Liver (tissue), 9 donors: ENCODE data around the gene ST8SIA1. TPM values are rescaled to one million over a fixed set of nuclear protein-coding genes. Genes with fewer than 3 reads are reported as not detected.

Experiments used
- DNase-seq: peaks from one replicate; pipeline ENCODE4 v3.0.0-alpha.2; 2017; ENCODE audit warnings: low spot score
- H3K27ac ChIP-seq, 2 donors: one replicate each; pipeline ENCODE4 v1.7.0; 2013; ENCODE audit warnings: inconsistent platforms in 2 of 2, low read length in 2 of 2, control low read depth in 1 of 2, low read depth in 1 of 2, mild to moderate bottlenecking in 1 of 2
- H3K27me3 ChIP-seq, 4 donors: one replicate each; pipeline versions ENCODE4 v1.6.1 to v1.7.0; 2013; ENCODE audit warnings: low read length in 3 of 4, inconsistent platforms in 1 of 4, mild to moderate bottlenecking in 1 of 4, moderate library complexity in 1 of 4; ENCODE audit not compliant: control insufficient read depth in 4 of 4, insufficient read depth in 4 of 4
- H3K36me3 ChIP-seq, 4 donors: one replicate each; pipeline versions ENCODE4 v1.6.1 to v1.7.0; 2013; ENCODE audit warnings: low read length in 3 of 4, mild to moderate bottlenecking in 3 of 4, low read depth in 1 of 4, moderate library complexity in 1 of 4; ENCODE audit not compliant: control insufficient read depth in 4 of 4, insufficient read depth in 3 of 4
- H3K4me1 ChIP-seq, 4 donors: one replicate each; pipeline versions ENCODE4 v1.6.1 to v1.7.0; 2013; ENCODE audit warnings: low read length in 3 of 4, mild to moderate bottlenecking in 3 of 4, moderate library complexity in 1 of 4; ENCODE audit not compliant: control insufficient read depth in 4 of 4, insufficient read depth in 4 of 4
- H3K4me3 ChIP-seq, 3 donors: one replicate each; pipeline versions ENCODE4 v1.6.1 to v1.7.0; 2013; ENCODE audit warnings: low read length in 3 of 3, control low read depth in 1 of 3, low read depth in 1 of 3, mild to moderate bottlenecking in 1 of 3
- H3K9ac ChIP-seq, 2 donors: one replicate each; pipeline ENCODE4 v1.7.0; 2013; ENCODE audit warnings: low read length in 2 of 2, mild to moderate bottlenecking in 2 of 2, moderate library complexity in 2 of 2, control low read depth in 1 of 2, low read depth in 1 of 2
- H3K9me3 ChIP-seq, 4 donors: one replicate each; pipeline versions ENCODE4 v1.6.1 to v1.7.0; 2013; ENCODE audit warnings: low read length in 3 of 4; ENCODE audit not compliant: control insufficient read depth in 4 of 4
- ATF3 ChIP-seq: IDR thresholded peaks from 2 replicates; pipeline ENCODE4 v1.6.1; 2016; ENCODE audit warnings: antibody characterized with exemption
- CTCF ChIP-seq: fragments of 150-350 bp; IDR thresholded peaks from 2 replicates; pipeline ENCODE4 v1.5.1; 2017; ENCODE audit warnings: improper control_type of control experiment, low read depth, low read length; ENCODE audit not compliant: missing input control
- EGR1 ChIP-seq, 2 donors: IDR thresholded peaks; 2 replicates each; pipeline ENCODE4 v1.6.1; 2016 to 2018; ENCODE audit warnings: antibody characterized with exemption in 2 of 2, low read depth in 2 of 2
- FOXA1 ChIP-seq: IDR thresholded peaks from 2 replicates; pipeline ENCODE4 v1.6.1; 2016; ENCODE audit warnings: antibody characterized with exemption
- FOXA2 ChIP-seq: IDR thresholded peaks from 2 replicates; pipeline ENCODE4 v1.6.1; 2016; ENCODE audit warnings: antibody characterized with exemption
- GABPA ChIP-seq, 2 donors: IDR thresholded peaks in 1 of 2; conservative IDR thresholded peaks in 1 of 2; 2 replicates each; pipeline ENCODE4 v1.6.1; 2016; ENCODE audit warnings: antibody characterized with exemption in 2 of 2, mild to moderate bottlenecking in 1 of 2, moderate library complexity in 1 of 2
- HNF4A ChIP-seq, 2 donors: conservative IDR thresholded peaks; 2 replicates each; pipeline ENCODE4 v1.6.1; 2016; ENCODE audit warnings: antibody characterized with exemption in 2 of 2, mild to moderate bottlenecking in 2 of 2
- HNF4G ChIP-seq: IDR thresholded peaks from 2 replicates; pipeline ENCODE4 v1.6.1; 2016; ENCODE audit warnings: antibody characterized with exemption
- JUND ChIP-seq, 2 donors: IDR thresholded peaks; 2 replicates each; pipeline ENCODE4 v1.6.1; 2016; ENCODE audit warnings: antibody characterized with exemption in 2 of 2
- MAX ChIP-seq: IDR thresholded peaks from 2 replicates; pipeline ENCODE4 v1.6.1; 2016; ENCODE audit warnings: antibody characterized with exemption
- NR2F2 ChIP-seq: IDR thresholded peaks from 2 replicates; pipeline ENCODE4 v1.6.1; 2016; ENCODE audit warnings: antibody characterized with exemption
- RAD21 ChIP-seq, 2 donors: IDR thresholded peaks; 2 replicates each; pipeline ENCODE4 v1.6.1; 2016; ENCODE audit warnings: antibody characterized with exemption in 2 of 2, mild to moderate bottlenecking in 2 of 2
- REST ChIP-seq: IDR thresholded peaks from 2 replicates; pipeline ENCODE4 v1.6.1; 2016; ENCODE audit warnings: antibody characterized with exemption, mild to moderate bottlenecking
- RXRA ChIP-seq, 2 donors: IDR thresholded peaks; 2 replicates each; pipeline ENCODE4 v1.6.1; 2017 to 2018; ENCODE audit warnings: antibody characterized with exemption in 2 of 2, mild to moderate bottlenecking in 1 of 2
- SP1 ChIP-seq: IDR thresholded peaks from 2 replicates; pipeline ENCODE4 v1.6.1; 2018; ENCODE audit warnings: antibody characterized with exemption, mild to moderate bottlenecking
- TAF1 ChIP-seq: conservative IDR thresholded peaks from 2 replicates; pipeline ENCODE4 v1.6.1; 2016; ENCODE audit warnings: antibody characterized with exemption, mild to moderate bottlenecking
- YY1 ChIP-seq: IDR thresholded peaks from 2 replicates; pipeline ENCODE4 v1.6.1; 2016; ENCODE audit warnings: antibody characterized with exemption, mild to moderate bottlenecking
- ZBTB33 ChIP-seq: IDR thresholded peaks from 2 replicates; pipeline ENCODE4 v1.6.1; 2016; ENCODE audit warnings: antibody characterized with exemption
- WGBS: extraction: QIAGEN DNeasy Blood & Tissue Kit; methylation state at CpG from one replicate; pipeline ENCODE4 v1.1.7; 2013; 5-methylcytosine and 5-hydroxymethylcytosine counted together
- polyA plus RNA-seq, 2 donors: library from polyadenylated mRNA; stranded (reverse) in 1 of 2; unstranded in 1 of 2; fragments of 200-250 nt in 1 of 2; fragments of >200 nt in 1 of 2; fragmentation: Nextera tagmentation in 1 of 2; extraction: Ambion mirVana in 1 of 2; gene quantifications; one replicate each; pipeline versions ENCODE4 v1.2.1 to v1.2.3, GENCODE V29; 2013 to 2015
- total RNA-seq, 2 donors: library from RNA; depleted of rRNA; stranded (reverse); fragments of >200 nt; gene quantifications; one replicate each; pipeline ENCODE4 v1.2.3, GENCODE V29; 2014
- donor health status: healthy.
- donor health status: healthy.
- donor health status: healthy.
- donor health status: healthy.
- donor health status: healthy.

ST8SIA1 gene
- total and polyA plus RNA-seq, 4 donors, result 0.02 to 1.0 (median 0.17) TPM; not detected in 1

GRCh38 chr12:22333186-22333712 lies 1.3 kb downstream of the ST8SIA1 start:
- no peak for TF ChIP-seq HNF4G
- no peak for TF ChIP-seq MAX
- no peak for TF ChIP-seq TAF1
- TF ChIP-seq FOXA2, result no peak
- no peak for TF ChIP-seq CTCF
- no peak for TF ChIP-seq NR2F2
- no peak for TF ChIP-seq SP1
- no peak for TF ChIP-seq JUND (IDR thresholded peaks at IDR 0.05)
- no peak for TF ChIP-seq FOXA1
- TF ChIP-seq GABPA (IDR thresholded peaks at IDR 0.05 in 1 of 2, conservative IDR thresholded peaks at IDR 0.05 in 1 of 2), result no peak
- no peak for TF ChIP-seq HNF4A (conservative IDR thresholded peaks at IDR 0.05)
- no peak for TF ChIP-seq YY1
- no peak for TF ChIP-seq EGR1 (IDR thresholded peaks at IDR 0.05; ENCODE audit: low read depth in 2 of 2)
- TF ChIP-seq ZBTB33, result no peak
- TF ChIP-seq REST, result no peak
- TF ChIP-seq RXRA (IDR thresholded peaks at IDR 0.05), result no peak
- no peak for TF ChIP-seq ATF3
- TF ChIP-seq RAD21 (IDR thresholded peaks at IDR 0.05), result no peak
- no peak for DNase-seq

More at GRCh38 chr12:22333186-22333712, 1.3 kb downstream of the ST8SIA1 start:
- Histone ChIP-seq H3K4me1 (peaks cover 2 to 20% (median 10%) of the 10 kb centered on the region in 4 donors), H3K36me3 (no peaks in the 10 kb centered on the region), H3K9me3 (no peaks in the 10 kb centered on the region), H3K9ac (no peak overlapping the region), H3K27me3 (peaks cover 0 to 9% (median 3%) of the 10 kb centered on the region in 4 donors), H3K27ac (no peak overlapping the region), H3K4me3 (no peak overlapping the region)
- WGBS, result 41% methylated on average over 10 of the region's 10 CpGs
